Activated T-cell treated with anti-CD3 and anti-CD28 coated beads, Interleukin-2, amount 50 U/mL, for 24 hours (primary cell): ENCODE results near the gene C2orf80.
"Not testable (repeated sequence)": the region's sequence is repeated elsewhere in the genome, so short reads cannot be mapped to it uniquely, and the experiment has no call there.

Experiments used
- DNase-seq: peaks from one replicate; pipeline ENCODE4 v3.0.0-alpha.2; 2020
- H3K27ac Mint-ChIP-seq: 2 replicates; pipeline ENCODE4 v1.8.0; 2020; ENCODE audit warnings: mild to moderate bottlenecking, mixed read lengths
- H3K27me3 Mint-ChIP-seq: 2 replicates; pipeline ENCODE4 v1.8.0; 2020; ENCODE audit warnings: mixed read lengths
- H3K36me3 Mint-ChIP-seq: 2 replicates; pipeline ENCODE4 v1.8.0; 2020; ENCODE audit warnings: low read depth, mixed read lengths
- H3K4me1 Mint-ChIP-seq: 2 replicates; pipeline ENCODE4 v1.8.0; 2020; ENCODE audit warnings: low read depth, mixed read lengths
- H3K4me3 Mint-ChIP-seq: 2 replicates; pipeline ENCODE4 v1.8.0; 2020; ENCODE audit warnings: mild to moderate bottlenecking, moderate library complexity, mixed read lengths
- H3K9me3 Mint-ChIP-seq: 2 replicates; pipeline ENCODE4 v1.8.0; 2020; ENCODE audit warnings: mixed read lengths

Gene C2orf80

GRCh38 chr2:208153156-208153555 lies 36.7 kb downstream of the C2orf80 start:
- Mint-ChIP-seq H3K9me3 (no peaks in the 10 kb centered on the region), H3K27ac (no peak overlapping the region), H3K27me3 (peaks cover 2% of the 10 kb centered on the region), H3K4me1 (no peaks in the 10 kb centered on the region), H3K36me3 (no peaks in the 10 kb centered on the region), H3K4me3 (no peak overlapping the region)
- no peak for DNase-seq

GRCh38 chr2:208150956-208151355 lies 38.9 kb downstream of the C2orf80 start:
- Mint-ChIP-seq H3K4me3 (no peak overlapping the region), H3K4me1 (no peaks in the 10 kb centered on the region), H3K27ac (no peak overlapping the region), H3K36me3 (no peaks in the 10 kb centered on the region), H3K27me3 (peaks cover 2% of the 10 kb centered on the region), H3K9me3 (no peaks in the 10 kb centered on the region)
- DNase-seq: no peak

GRCh38 chr2:208150094-208150493 lies 39.7 kb downstream of the C2orf80 start:
- Mint-ChIP-seq H3K27me3 (peaks cover 2% of the 10 kb centered on the region), H3K36me3 (no peaks in the 10 kb centered on the region), H3K27ac (no peak overlapping the region), H3K4me1 (no peaks in the 10 kb centered on the region), H3K9me3 (no peaks in the 10 kb centered on the region), H3K4me3 (no peak overlapping the region)
- no peak for DNase-seq

- Mint-ChIP-seq H3K4me3 (no peak overlapping the region), H3K4me1 (no peaks in the 10 kb centered on the region), H3K27me3 (peaks cover 2% of the 10 kb centered on the region), H3K27ac (no peak overlapping the region), H3K9me3 (no peaks in the 10 kb centered on the region), H3K36me3 (no peaks in the 10 kb centered on the region)
- no peak for DNase-seq
Observed at GRCh38 chr2:208148803-208149202, 41.0 kb downstream of the C2orf80 start.

GRCh38 chr2:208147759-208148158 lies 42.1 kb downstream of the C2orf80 start:
- Mint-ChIP-seq H3K4me1 (no peaks in the 10 kb centered on the region), H3K27me3 (peaks cover 2% of the 10 kb centered on the region), H3K27ac (no peak overlapping the region), H3K4me3 (no peak overlapping the region), H3K36me3 (no peaks in the 10 kb centered on the region), H3K9me3 (no peaks in the 10 kb centered on the region)
- DNase-seq: no peak

- no peaks in the 10 kb centered on the region for H3K36me3 Mint-ChIP-seq
- no peaks in the 10 kb centered on the region for H3K4me1 Mint-ChIP-seq
- H3K27ac Mint-ChIP-seq: no peak overlapping the region
- no peak for DNase-seq
- no peaks in the 10 kb centered on the region for H3K9me3 Mint-ChIP-seq
- no peak overlapping the region for H3K4me3 Mint-ChIP-seq
- H3K27me3 Mint-ChIP-seq: peaks cover 2% of the 10 kb centered on the region
Observed at GRCh38 chr2:208147008-208147407, 42.8 kb downstream of the C2orf80 start.

- Mint-ChIP-seq H3K9me3 (no peaks in the 10 kb centered on the region), H3K27ac (no peak within 1 kb of the TSS), H3K4me3 (no peak within 1 kb of the TSS), H3K4me1 (no peaks in the 10 kb centered on the region), H3K27me3 (peaks cover 2% of the 10 kb centered on the region), H3K36me3 (no peaks in the 10 kb centered on the region)
- DNase-seq: no peak
Observed at GRCh38 chr2:208146006-208146405, 43.8 kb downstream of the C2orf80 start, which contains the start of gene CRYGB. Gene CRYGB, minus strand, starts transcription at chr2:208146158. Its CDS starts 38 bp downstream, at chr2:208146120.

GRCh38 chr2:208142925-208143799 lies 46.7 kb downstream of the C2orf80 start:
- no peak overlapping the region for H3K4me3 Mint-ChIP-seq
- H3K27me3 Mint-ChIP-seq: no peaks in the 10 kb centered on the region
- no peak for DNase-seq
- peaks cover 3% of the 10 kb centered on the region for H3K9me3 Mint-ChIP-seq
- H3K36me3 Mint-ChIP-seq: no peaks in the 10 kb centered on the region
- no peak overlapping the region for H3K27ac Mint-ChIP-seq
- no peaks in the 10 kb centered on the region for H3K4me1 Mint-ChIP-seq

GRCh38 chr2:208142240-208142924 lies 47.4 kb downstream of the C2orf80 start:
- Mint-ChIP-seq H3K4me1 (no peaks in the 10 kb centered on the region), H3K27ac (no peak overlapping the region), H3K4me3 (no peak overlapping the region), H3K9me3 (peaks cover 6% of the 10 kb centered on the region), H3K36me3 (no peaks in the 10 kb centered on the region), H3K27me3 (no peaks in the 10 kb centered on the region)
- DNase-seq: no peak

GRCh38 chr2:208139447-208139846 lies 50.4 kb downstream of the C2orf80 start:
- Mint-ChIP-seq H3K9me3 (peaks cover 6% of the 10 kb centered on the region), H3K4me3 (no peak overlapping the region), H3K27ac (no peak overlapping the region), H3K4me1 (peaks cover 10% of the 10 kb centered on the region), H3K36me3 (no peaks in the 10 kb centered on the region), H3K27me3 (no peaks in the 10 kb centered on the region)
- DNase-seq: no peak

- H3K36me3 Mint-ChIP-seq, DNase-seq, H3K9me3 Mint-ChIP-seq, H3K4me1 Mint-ChIP-seq, H3K27ac Mint-ChIP-seq, H3K4me3 Mint-ChIP-seq, H3K27me3 Mint-ChIP-seq: not testable (repeated sequence)
Observed at GRCh38 chr2:208138334-208138733, 51.5 kb downstream of the C2orf80 start.

- Mint-ChIP-seq H3K9me3 (peaks cover 6% of the 10 kb centered on the region), H3K4me3 (no peak overlapping the region), H3K27ac (no peak overlapping the region), H3K4me1 (peaks cover 10% of the 10 kb centered on the region), H3K36me3 (no peaks in the 10 kb centered on the region), H3K27me3 (no peaks in the 10 kb centered on the region)
- no peak for DNase-seq
Observed at GRCh38 chr2:208136716-208137094, 53.1 kb downstream of the C2orf80 start.

GRCh38 chr2:208135794-208136715 lies 53.8 kb downstream of the C2orf80 start:
- H3K4me3 Mint-ChIP-seq: no peak overlapping the region
- H3K27ac Mint-ChIP-seq: no peak overlapping the region
- no peaks in the 10 kb centered on the region for H3K36me3 Mint-ChIP-seq
- H3K4me1 Mint-ChIP-seq: peaks cover 10% of the 10 kb centered on the region
- no peak for DNase-seq
- H3K9me3 Mint-ChIP-seq: peaks cover 6% of the 10 kb centered on the region
- no peaks in the 10 kb centered on the region for H3K27me3 Mint-ChIP-seq

- Mint-ChIP-seq H3K36me3 (no peaks in the 10 kb centered on the region), H3K4me3 (no peak overlapping the region), H3K4me1 (peaks cover 10% of the 10 kb centered on the region), H3K27ac (no peak overlapping the region), H3K9me3 (peaks cover 6% of the 10 kb centered on the region), H3K27me3 (no peaks in the 10 kb centered on the region)
- DNase-seq: no peak
Observed at GRCh38 chr2:208134928-208135586, 54.8 kb downstream of the C2orf80 start.
